Naive thymus-derived CD4-positive, alpha-beta T cell (primary cell): Measurements from ENCODE around the gene ZNF778. TPM values are rescaled to one million over a fixed set of nuclear protein-coding genes. Genes with fewer than 3 reads are reported as not detected.
A peak's percentile ranks its signal among the peaks of the same experiment; 100 is the strongest.

Source experiments
- ATAC-seq: fragments of 150-1000 bp; cut with Tn5 transposase; 2 replicates; pipeline ENCODE4 v1.10.0; 2021; ENCODE audit warnings: mild to moderate bottlenecking, moderate library complexity
- CTCF ChIA-PET: fragments of 350-600 bp; sonication (Branson Sonifier 250); formaldehyde crosslinking; loops from one replicate; lab custom pipeline; 2021; ENCODE audit warnings: antibody characterized with exemption; lab: Charles Lee
- POLR2A ChIA-PET: fragments of 350-600 bp; sonication (Branson Sonifier 250); formaldehyde crosslinking; loops from one replicate; lab custom pipeline; 2021; ENCODE audit warnings: antibody characterized with exemption, inconsistent platforms; lab: Charles Lee
- DNase-seq, 9 donors: peaks; one replicate each; pipeline versions ENCODE4 v3.0.0 to v3.0.0-alpha.2; 2020 to 2022; ENCODE audit warnings: mixed read lengths in 1 of 9
- H3K27ac ChIP-seq: one replicate; pipeline ENCODE4 v1.7.0; 2013; ENCODE audit warnings: mild to moderate bottlenecking, low read depth, low read length, moderate library complexity
- H3K27me3 ChIP-seq, 2 donors: one replicate each; pipeline ENCODE4 v1.7.0; 2013; ENCODE audit warnings: low read length in 2 of 2, mild to moderate bottlenecking in 2 of 2, moderate library complexity in 2 of 2; ENCODE audit not compliant: control insufficient read depth in 2 of 2, insufficient read depth in 2 of 2
- H3K36me3 ChIP-seq, 3 experiments: 1 replicate in 2 of 3; 2 replicates in 1 of 3; pipeline ENCODE4 v1.7.0; 2013; ENCODE audit warnings: low read length in 3 of 3, mild to moderate bottlenecking in 3 of 3, moderate library complexity in 1 of 3; ENCODE audit not compliant: insufficient read depth in 3 of 3, control insufficient read depth in 2 of 3
- H3K4me1 ChIP-seq, 2 donors: one replicate each; pipeline ENCODE4 v1.7.0; 2013; ENCODE audit warnings: low read length in 2 of 2, mild to moderate bottlenecking in 2 of 2, moderate library complexity in 1 of 2; ENCODE audit not compliant: control insufficient read depth in 2 of 2, insufficient read depth in 2 of 2
- H3K4me3 ChIP-seq: 2 replicates; pipeline ENCODE4 v1.7.0; 2013; ENCODE audit warnings: mild to moderate bottlenecking, low read length
- H3K9me3 ChIP-seq, 3 experiments: 1 replicate in 2 of 3; 2 replicates in 1 of 3; pipeline ENCODE4 v1.7.0; 2013; ENCODE audit warnings: low read length in 3 of 3; ENCODE audit not compliant: control insufficient read depth in 2 of 3
- H3K27ac Mint-ChIP-seq, 9 donors: one replicate each; pipeline ENCODE4 v1.8.0; 2020 to 2022; ENCODE audit warnings: mixed read lengths in 9 of 9, mild to moderate bottlenecking in 8 of 9, moderate library complexity in 5 of 9, inconsistent platforms in 2 of 9
- H3K27me3 Mint-ChIP-seq, 5 donors: one replicate each; pipeline ENCODE4 v1.8.0; 2021 to 2022; ENCODE audit warnings: mixed read lengths in 5 of 5, mild to moderate bottlenecking in 1 of 5
- H3K36me3 Mint-ChIP-seq, 5 donors: one replicate each; pipeline ENCODE4 v1.8.0; 2020 to 2022; ENCODE audit warnings: mixed read lengths in 5 of 5, mild to moderate bottlenecking in 3 of 5, inconsistent platforms in 1 of 5
- H3K4me1 Mint-ChIP-seq, 7 donors: one replicate each; pipeline ENCODE4 v1.8.0; 2020 to 2022; ENCODE audit warnings: mixed read lengths in 7 of 7, mild to moderate bottlenecking in 3 of 7, inconsistent platforms in 1 of 7
- H3K4me3 Mint-ChIP-seq, 10 donors: one replicate each; pipeline ENCODE4 v1.8.0; 2020 to 2022; ENCODE audit warnings: mild to moderate bottlenecking in 10 of 10, mixed read lengths in 10 of 10, moderate library complexity in 6 of 10, inconsistent platforms in 2 of 10
- H3K9me3 Mint-ChIP-seq, 11 donors: one replicate each; pipeline ENCODE4 v1.8.0; 2020 to 2022; ENCODE audit warnings: mixed read lengths in 11 of 11, mild to moderate bottlenecking in 4 of 11, inconsistent platforms in 1 of 11, moderate library complexity in 1 of 11
- intact Hi-C, 2 donors: fragments of 100-400 bp; cut with micrococcal nuclease; formaldehyde crosslinking; loops; one replicate each; pipeline ENCODE4 v1.15.1; 2023
- polyA plus RNA-seq, 2 donors: library from polyadenylated mRNA; unstranded; fragments of 300-500 nt; fragmentation: Illumina TruSeq; gene quantifications; one replicate each; pipeline ENCODE4 v1.2.3, GENCODE V29; 2021
- total RNA-seq, 6 experiments: library from RNA in 5 of 6; stranded (reverse) in 5 of 6; gene quantifications; 1 replicate in 5 of 6; 2 replicates in 1 of 6; pipeline ENCODE4 v1.2.3 and lab custom pipeline; 2021 to 2026

Gene ZNF778
- total and polyA plus RNA-seq, 7 experiments from 2014 or later = 4.0 to 13.5 (median 6.5) TPM

GRCh38 chr16:89286096-89286495 lies 68.6 kb downstream of the ZNF778 start:
- CTCF ChIA-PET = no interaction called here
- peaks cover 0 to 7% (median 0%) of the 10 kb centered on the region in 5 donors for H3K36me3 Mint-ChIP-seq
- intact Hi-C loops = no loop called here

More at GRCh38 chr16:89286096-89286495, 68.6 kb downstream of the ZNF778 start:
- H3K27me3 Mint-ChIP-seq = no peaks in the 10 kb centered on the region
- Histone ChIP-seq H3K27me3 (no peaks in the 10 kb centered on the region), H3K4me3 (no peak overlapping the region), H3K36me3 (peaks cover 18 to 92% (median 33%) of the 10 kb centered on the region in 3 experiments), H3K4me1 (no peaks in the 10 kb centered on the region), H3K9me3 (no peaks in the 10 kb centered on the region), H3K27ac (no peak overlapping the region)
- H3K9me3 Mint-ChIP-seq = peaks cover 0 to 1% (median 0%) of the 10 kb centered on the region in 11 donors
- POLR2A ChIA-PET = interaction anchor here (0.8 kb wide), 1 partner anchor 10 kb away, joined by 3 read pairs; no protein-coding TSS in a partner anchor
- peak overlapping the region in 1 of 9 donors; percentile 69 for H3K27ac Mint-ChIP-seq
- ATAC-seq (no peak), DNase-seq (no peak)
- H3K4me3 Mint-ChIP-seq = no peak overlapping the region
- H3K4me1 Mint-ChIP-seq = peaks cover 0 to 8% (median 3%) of the 10 kb centered on the region in 7 donors

Other genes with a start within 250 kb of the ZNF778 start
- gene CBFA2T3, start 240.5 kb upstream of the ZNF778 start, total RNA-seq = 10 to 100 TPM in 1 of 5 experiments, 1 to 10 TPM in 1, under 1 TPM in 2, not detected in 1; 0.14 to 25.2 (median 3.2) TPM
- under 1 TPM; 0.17 to 0.26 TPM for gene CBFA2T3, start 240.5 kb upstream of the ZNF778 start, polyA plus RNA-seq
- gene ACSF3, start 123.9 kb upstream of the ZNF778 start, total RNA-seq = 10 to 100 TPM; 61.9 to 84.1 (median 74.3) TPM
- gene ACSF3, start 123.9 kb upstream of the ZNF778 start, polyA plus RNA-seq = 10 to 100 TPM; 26.2 to 45.7 TPM
- gene CDH15, start 46.0 kb upstream of the ZNF778 start, total RNA-seq = not detected
- gene CDH15, start 46.0 kb upstream of the ZNF778 start, polyA plus RNA-seq = not detected
- 1 to 10 TPM; 1.1 to 4.4 (median 2.8) TPM for gene SLC22A31, start 17.2 kb upstream of the ZNF778 start, total RNA-seq
- under 1 TPM; 0.33 to 0.55 TPM for gene SLC22A31, start 17.2 kb upstream of the ZNF778 start, polyA plus RNA-seq